Activated CD8-positive, alpha-beta memory T cell treated with anti-CD3 and anti-CD28 coated beads for 36 hours (primary cell): ENCODE data around the gene CLIC1. TPM values are rescaled to one million over a fixed set of nuclear protein-coding genes. Genes with fewer than 3 reads are reported as not detected.

Experiments
- CTCF ChIA-PET: fragments of 350-600 bp; sonication (Branson Sonifier 250); formaldehyde crosslinking; loops from one replicate; lab custom pipeline; 2021; ENCODE audit warnings: antibody characterized with exemption; lab: Charles Lee
- POLR2A ChIA-PET: fragments of 350-600 bp; sonication (Branson Sonifier 250); formaldehyde crosslinking; loops from one replicate; lab custom pipeline; 2021; ENCODE audit warnings: antibody characterized with exemption; lab: Charles Lee
- total RNA-seq, 2 experiments: library from RNA; stranded (reverse); gene quantifications; one replicate each; pipeline ENCODE4 v1.2.3, GENCODE V29; 2021

CLIC1 gene
- total RNA-seq, 2 experiments from 2014 or later, result 383 to 395 TPM

- POLR2A ChIA-PET, result interaction anchor here (1.3 kb wide), 1 partner anchor 9 kb away, joined by 3 read pairs; no protein-coding TSS in a partner anchor
- CTCF ChIA-PET, result interaction anchor here (1.1 kb wide), 1 partner anchor 26 kb away, joined by 3 read pairs; no protein-coding TSS in a partner anchor
These were observed 14.2 kb upstream of the CLIC1 start for GRCh38 chr6:31750411-31751022.

DNA sequence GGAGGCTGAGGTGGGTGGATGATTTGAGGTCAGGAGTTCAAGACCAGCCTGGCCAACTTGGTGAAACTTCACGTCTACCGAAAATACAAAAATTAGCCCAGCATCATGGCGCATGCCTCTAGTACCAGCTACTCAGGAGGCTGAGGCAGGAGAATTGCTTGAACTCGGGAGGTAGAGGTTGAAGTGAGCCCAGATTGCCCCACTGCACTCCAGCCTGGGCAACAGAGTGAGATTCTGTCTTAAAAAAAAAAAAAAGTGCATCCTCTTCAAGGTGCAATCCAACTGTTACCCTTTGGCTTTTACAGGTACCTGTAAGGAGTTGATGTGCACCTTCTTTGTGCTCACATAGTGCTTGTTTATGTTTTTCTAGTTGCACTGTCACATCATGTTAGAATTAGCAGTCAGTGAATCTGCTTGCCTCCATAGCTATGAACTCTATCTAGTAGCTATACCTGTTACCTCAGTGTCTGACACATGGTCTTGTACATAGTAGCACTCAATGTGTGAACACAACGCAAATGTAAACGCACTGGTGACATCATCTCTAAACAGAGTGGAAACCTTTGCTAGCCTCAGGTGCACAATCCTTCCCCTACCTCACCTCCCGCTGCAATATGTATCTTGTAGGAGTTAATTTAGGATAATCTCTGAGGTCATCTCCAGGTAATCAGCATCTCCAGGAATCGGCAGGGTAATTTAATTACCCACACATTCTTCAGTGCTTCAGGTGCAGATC lies 13.1 kb upstream of the CLIC1 start:
- ChIA-PET CTCF (interaction anchor here (1.1 kb wide), 1 partner anchor 25 kb away, joined by 3 read pairs; no protein-coding TSS in a partner anchor), POLR2A (interaction anchor here (1.3 kb wide), 1 partner anchor 10 kb away, joined by 3 read pairs; no protein-coding TSS in a partner anchor)

DNA sequence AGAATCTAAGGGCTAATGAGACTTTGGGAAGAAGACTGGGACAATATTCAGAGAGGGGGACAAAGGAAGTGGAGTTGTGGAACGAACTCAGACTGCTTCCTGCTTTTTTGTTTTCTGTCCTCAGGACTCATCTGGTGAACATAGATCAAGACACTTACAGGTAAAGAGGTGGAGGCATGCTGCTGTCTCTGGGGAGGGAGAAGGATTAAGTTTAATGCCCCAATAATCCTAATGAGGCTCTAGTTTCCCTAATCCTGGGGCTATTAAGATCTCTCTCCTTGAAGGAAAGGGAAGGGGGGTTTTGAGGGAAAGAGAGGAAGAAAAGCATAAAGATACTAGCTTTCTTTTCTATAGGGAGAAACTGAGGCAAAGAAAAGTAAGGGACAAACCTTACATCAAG lies 8.1 kb upstream of the CLIC1 start:
- ChIA-PET CTCF (no interaction called here), POLR2A (no interaction called here)

DNA sequence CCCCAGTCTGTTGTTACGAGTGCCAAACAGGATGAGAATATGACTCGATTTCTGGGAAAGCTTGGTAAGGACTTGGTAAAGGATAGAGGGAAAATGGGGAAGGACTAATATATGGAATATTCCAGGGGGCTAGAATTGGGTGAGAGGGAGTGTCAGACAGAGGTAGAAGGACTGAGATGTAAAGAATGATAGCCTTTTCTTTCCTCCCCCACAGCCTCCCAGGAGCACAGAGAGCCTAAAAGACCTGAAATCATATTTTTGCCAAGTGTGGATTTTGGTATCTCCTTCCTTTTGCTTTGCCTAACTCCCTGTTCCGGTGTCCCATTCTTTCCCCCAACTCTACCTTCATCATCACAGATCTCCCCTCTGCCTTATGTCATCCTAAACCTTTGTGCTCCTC lies 6.6 kb upstream of the CLIC1 start:
- POLR2A ChIA-PET, result no interaction called here
- CTCF ChIA-PET, result no interaction called here

- POLR2A ChIA-PET, result no interaction called here
- CTCF ChIA-PET, result interaction anchor here (0.7 to 5.5 kb wide), 6 partner anchors 10 to 75 kb away, joined by 3 to 46 read pairs (median 4); partner anchors contain the start of gene DDAH2
These were observed 5.5 kb upstream of the CLIC1 start for GRCh38 chr6:31741815-31742214.

DNA sequence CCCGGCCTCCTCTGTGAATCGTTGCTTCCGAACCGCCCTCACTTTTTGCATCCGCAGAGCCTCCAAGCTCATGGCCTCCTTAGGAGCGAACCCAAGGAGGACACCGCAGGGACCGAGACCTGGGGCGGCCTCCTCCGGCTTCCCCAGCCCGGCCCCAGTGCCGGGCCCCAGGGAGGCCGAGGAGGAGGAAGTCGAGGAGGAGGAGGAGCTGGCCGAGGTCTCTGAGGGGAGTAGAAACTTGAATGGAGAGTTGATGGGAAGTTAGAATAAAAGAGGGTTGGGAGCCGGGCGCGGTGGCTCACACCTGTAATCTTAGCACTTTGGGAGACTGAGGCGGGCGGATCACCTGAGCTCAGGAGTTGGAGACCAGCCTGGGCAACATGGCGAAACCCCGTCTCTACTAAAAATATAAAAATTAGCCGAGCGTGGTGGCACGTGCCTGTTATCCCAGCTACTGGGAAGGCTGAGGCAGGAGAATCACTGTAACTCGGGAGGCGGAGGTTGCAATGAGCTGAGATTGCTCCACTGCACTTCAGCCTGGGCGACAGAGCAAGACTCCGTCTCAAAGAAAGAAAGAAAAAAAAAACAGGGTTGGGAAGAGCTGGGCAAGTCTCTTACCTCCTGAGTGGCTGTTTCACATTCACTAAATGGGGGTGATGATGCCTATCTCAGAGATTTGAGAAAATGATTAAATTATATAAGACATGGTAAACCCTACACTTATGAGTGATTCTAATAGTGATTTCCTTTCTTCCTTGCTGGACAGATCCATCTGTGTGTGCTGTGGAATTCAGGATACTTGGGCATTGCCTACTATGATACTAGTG lies 4.3 kb upstream of the CLIC1 start:
- CTCF ChIA-PET, result interaction anchor here (0.7 to 5.5 kb wide), 7 partner anchors 11 to 89 kb away, joined by 3 to 46 read pairs (median 7); partner anchors contain the start of genes DDAH2 and VARS1
- POLR2A ChIA-PET, result interaction anchor here (0.5 to 1.6 kb wide), 4 partner anchors 10 to 212 kb away, joined by 3 to 7 read pairs (median 6); no protein-coding TSS in a partner anchor

DNA sequence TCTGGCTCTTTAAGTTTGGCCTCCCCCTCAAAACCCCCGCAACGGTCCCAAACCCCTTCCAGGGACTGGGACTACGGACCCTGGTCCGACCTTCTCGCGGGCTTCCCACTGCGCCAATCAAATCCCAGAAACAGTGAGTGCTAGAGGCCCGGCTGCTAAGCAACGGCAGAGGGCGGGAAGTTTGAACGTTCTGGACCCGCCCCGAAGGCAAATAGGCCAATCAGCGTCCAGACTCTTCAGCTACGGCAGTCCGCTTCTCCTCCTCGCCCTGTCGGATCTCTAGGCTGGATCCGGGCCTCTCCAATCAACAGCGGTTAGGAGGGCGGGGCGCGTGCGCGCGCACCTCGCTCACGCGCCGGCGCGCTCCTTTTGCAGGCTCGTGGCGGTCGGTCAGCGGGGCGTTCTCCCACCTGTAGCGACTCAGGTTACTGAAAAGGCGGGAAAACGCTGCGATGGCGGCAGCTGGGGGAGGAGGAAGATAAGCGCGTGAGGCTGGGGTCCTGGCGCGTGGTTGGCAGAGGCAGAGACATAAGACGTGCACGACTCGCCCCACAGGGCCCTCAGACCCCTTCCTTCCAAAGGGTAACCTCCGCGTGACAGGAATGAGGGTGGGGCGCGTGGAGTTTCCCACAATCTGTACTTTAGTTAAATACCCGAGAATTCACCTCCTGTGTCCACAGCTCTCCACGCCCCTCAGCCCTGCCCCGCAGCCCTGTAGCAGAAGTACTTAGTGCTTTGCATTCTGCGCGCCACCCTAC lies 3.5 kb upstream of the CLIC1 start, which contains the start of gene MSH5:
MSH5 (plus strand) TSS at position 367 of the 758 bp plus-strand sequence. CDS start 462 bp downstream, outside the sequence.
- ChIA-PET CTCF (interaction anchor here (0.8 to 5.5 kb wide), 7 partner anchors 11 to 97 kb away, joined by 3 to 46 read pairs (median 7); partner anchors contain the start of genes DDAH2 and VARS1), POLR2A (interaction anchor here (0.6 to 1.6 kb wide), 7 partner anchors 10 to 223 kb away, joined by 3 to 7 read pairs (median 5); no protein-coding TSS in a partner anchor)

DNA sequence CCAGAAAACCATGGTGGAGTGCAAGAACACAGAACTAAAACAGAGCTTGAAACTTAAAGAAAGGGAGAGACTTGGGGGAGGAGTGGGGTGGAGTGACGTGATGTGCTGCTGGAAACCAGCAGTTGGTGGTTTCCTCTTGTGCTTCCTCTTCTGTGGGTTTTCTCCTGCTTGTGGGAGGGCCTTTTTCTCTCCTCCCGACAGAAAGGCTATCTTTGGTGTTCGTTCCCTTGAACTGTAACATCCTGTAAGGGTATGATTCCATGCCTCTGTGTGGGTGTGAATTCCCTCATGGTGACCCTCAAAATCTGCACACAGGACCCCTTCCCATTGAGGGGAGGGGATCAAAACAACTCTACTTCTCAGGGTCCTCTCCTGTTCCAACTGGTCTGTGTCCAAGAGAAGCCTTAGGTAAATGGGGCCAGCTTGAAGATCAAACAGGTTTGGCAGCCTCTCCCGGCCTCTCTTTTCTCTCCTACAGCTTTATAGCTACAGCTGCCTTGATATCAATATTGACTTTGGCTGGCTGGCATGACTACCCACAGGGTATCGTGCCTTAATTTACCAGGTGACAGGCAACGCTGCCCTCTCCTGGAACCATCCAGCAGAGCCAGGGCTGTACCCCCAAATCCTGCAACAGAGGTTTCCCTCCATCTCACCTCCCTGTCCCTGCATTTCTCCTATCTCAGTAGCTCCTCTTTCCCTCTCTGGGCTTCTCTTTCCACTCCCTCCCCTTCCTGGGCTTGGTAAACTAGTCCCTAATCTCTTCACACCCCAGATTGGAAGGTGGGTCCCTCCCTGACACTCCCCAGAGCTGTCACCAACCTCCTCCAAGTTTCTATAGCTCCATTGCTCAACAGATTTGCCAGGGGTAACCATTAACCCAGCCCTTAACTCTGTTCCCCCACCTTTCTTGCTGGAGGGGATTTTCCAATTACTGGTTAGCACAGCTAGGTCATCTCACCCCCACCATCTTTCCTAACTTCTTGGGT lies 2.0 kb upstream of the CLIC1 start:
- ChIA-PET CTCF (interaction anchor here (0.8 to 5.5 kb wide), 7 partner anchors 10 to 99 kb away, joined by 3 to 46 read pairs (median 4); partner anchors contain the start of genes DDAH2, HSPA1B and VARS1), POLR2A (interaction anchor here (0.6 to 2.1 kb wide), 10 partner anchors 8 to 1580 kb away, joined by 3 to 5 read pairs (median 4); partner anchors contain the start of genes ABHD16A, BAG6, HSPA1B and LSM2)

- CTCF ChIA-PET, result interaction anchor here (0.8 to 5.5 kb wide), 6 partner anchors 9 to 92 kb away, joined by 3 to 46 read pairs (median 3); partner anchors contain the start of genes DDAH2, HSPA1B and VARS1
- POLR2A ChIA-PET, result interaction anchor here (0.6 to 2.1 kb wide), 7 partner anchors 29 to 1100 kb away, joined by 3 to 6 read pairs (median 4); partner anchors contain the start of genes ABHD16A, BAG6, HSPA1B and LSM2
These were observed 1.1 kb upstream of the CLIC1 start for GRCh38 chr6:31737315-31737990.

DNA sequence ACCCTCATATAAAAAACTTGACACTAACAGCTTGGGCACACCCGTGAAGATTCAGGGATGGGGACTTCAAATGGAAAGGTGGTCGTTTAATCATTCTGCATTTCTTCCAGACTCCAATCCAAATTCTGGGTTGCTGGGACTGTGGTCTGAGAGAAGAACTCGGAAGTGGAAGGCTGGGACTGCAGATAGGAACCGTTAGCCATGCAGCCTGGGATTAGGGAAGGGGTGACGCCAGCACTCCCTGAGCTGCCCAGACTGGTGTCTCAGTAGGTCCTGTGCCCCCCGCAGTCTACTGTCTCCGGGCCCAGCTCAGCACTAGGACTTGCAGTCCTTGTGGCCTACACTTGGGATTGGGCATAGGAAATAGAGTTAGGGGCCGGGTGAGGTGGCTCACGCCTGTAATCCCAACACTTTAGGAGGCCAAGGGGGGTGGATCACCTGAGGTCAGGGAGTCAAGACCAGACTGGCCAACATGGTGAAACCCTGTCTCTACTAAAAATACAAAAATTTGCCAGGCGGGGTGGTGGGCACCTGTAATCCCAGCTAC lies 511 bp upstream of the CLIC1 start:
- CTCF ChIA-PET, result interaction anchor here (0.7 to 5.5 kb wide), 5 partner anchors 8 to 93 kb away, joined by 3 to 46 read pairs (median 3); partner anchors contain the start of genes DDAH2 and VARS1
- POLR2A ChIA-PET, result interaction anchor here (0.6 to 2.1 kb wide), 3 partner anchors 30 to 1101 kb away, joined by 4 to 6 read pairs (median 5); partner anchors contain the start of gene HSPA1B

GRCh38 chr6:31734821-31735406 lies 1.4 kb downstream of the CLIC1 start:
- ChIA-PET POLR2A (interaction anchor here (0.6 to 0.7 kb wide), 5 partner anchors 13 to 210 kb away, joined by 3 to 5 read pairs (median 4); partner anchors contain the start of genes HSPA1A, HSPA1B and HSPA1L), CTCF (interaction anchor here (0.7 to 2.8 kb wide), 5 partner anchors 13 to 1542 kb away, joined by 3 to 9 read pairs (median 3); partner anchors contain the start of gene B3GALT4)

DNA sequence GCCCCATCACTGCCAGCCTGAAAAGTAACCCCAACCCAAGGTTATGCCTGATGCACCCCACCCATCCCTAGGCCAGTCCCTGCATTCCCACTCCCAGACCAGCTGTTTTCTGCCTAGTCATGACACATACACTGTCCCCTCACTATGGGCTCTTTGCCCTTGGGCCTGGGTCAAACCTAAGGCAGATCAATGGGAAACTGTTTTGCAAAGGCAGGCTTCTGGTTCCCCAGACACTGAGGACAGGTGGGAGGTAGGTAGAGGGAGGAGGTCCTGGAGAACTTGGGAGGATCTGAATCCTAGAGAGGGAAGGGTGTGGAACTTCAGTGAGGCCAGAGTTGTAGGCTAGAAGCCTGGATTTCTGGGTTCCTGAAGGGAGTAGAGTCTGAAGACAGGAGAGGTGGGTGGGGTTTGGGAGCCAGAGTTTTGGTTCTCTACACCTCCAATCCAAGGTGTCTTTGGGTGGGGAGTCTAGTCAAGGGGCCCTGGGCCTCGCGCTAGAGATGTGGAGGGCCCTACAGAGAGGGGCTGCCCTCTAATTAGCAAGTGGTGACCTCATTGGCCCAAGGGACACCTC lies 2.0 kb downstream of the CLIC1 start:
- CTCF ChIA-PET, result interaction anchor here (1.0 to 2.8 kb wide), 3 partner anchors 13 to 40 kb away, joined by 3 to 9 read pairs (median 8); no protein-coding TSS in a partner anchor
- POLR2A ChIA-PET, result no interaction called here

- CTCF ChIA-PET, result interaction anchor here (2.6 to 2.8 kb wide), 2 partner anchors 36 to 40 kb away, joined by 8 to 9 read pairs; no protein-coding TSS in a partner anchor
- POLR2A ChIA-PET, result no interaction called here
These were observed 2.6 kb downstream of the CLIC1 start for GRCh38 chr6:31733734-31734133.

DNA sequence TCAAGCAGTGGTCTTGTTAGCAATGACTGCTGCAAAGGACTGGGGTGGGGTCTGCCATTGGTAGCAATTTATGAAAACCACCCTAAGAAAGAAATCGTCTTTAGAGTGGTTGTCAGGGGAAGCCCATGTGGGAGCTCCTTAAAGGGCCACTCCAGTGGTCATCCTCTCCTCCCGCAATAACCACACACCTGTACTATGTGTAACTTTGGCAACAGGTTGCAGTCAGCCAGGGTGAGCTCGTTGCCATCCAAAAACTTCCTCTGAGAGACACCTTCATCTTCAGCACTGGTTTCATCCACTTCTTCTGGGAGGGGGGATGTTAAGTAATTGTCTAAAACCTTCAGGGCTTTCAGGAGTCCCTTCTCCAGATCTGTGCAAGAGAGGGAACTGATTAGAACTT lies 4.3 kb downstream of the CLIC1 start:
- ChIA-PET POLR2A (no interaction called here), CTCF (interaction anchor here (1.6 kb wide), 1 partner anchor 64 kb away, joined by 4 read pairs; the partner anchor contains the start of gene VARS1)
